NT2/D1 (cell line): ENCODE data around the gene ADARB2.

Source experiments
- SUZ12 ChIP-seq: IDR thresholded peaks from 2 replicates; pipeline ENCODE4 v1.6.1; 2011; ENCODE audit not compliant: insufficient read length, insufficient read depth; ENCODE audit errors: extremely low read depth
- YY1 ChIP-seq: IDR thresholded peaks from 2 replicates; pipeline ENCODE4 v1.6.1; 2011; ENCODE audit not compliant: insufficient read length, insufficient read depth
- ZNF274 ChIP-seq: IDR thresholded peaks from 2 replicates; pipeline ENCODE4 v1.6.1; 2011; ENCODE audit warnings: mild to moderate bottlenecking, low read depth, low read length

DNA sequence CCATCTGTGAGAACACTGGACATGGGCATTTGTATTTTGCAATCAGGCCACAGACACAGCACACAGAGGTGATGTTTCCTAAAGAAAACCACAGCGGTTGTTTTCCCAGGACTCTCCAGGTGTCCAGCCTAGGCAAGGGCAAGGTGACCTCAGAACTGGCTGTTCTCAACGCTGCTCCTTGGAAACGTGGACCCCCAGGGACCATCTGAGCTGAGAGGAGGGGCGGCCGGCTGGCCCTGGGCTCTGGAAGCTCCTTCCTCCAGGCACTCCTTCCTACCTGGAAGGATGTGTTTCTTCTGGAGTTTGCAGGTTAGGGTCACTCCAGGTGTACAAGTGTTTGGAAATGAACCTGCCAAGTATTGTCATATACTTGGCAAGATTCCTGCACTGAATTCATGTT, 103.1 kb downstream of the ADARB2 start:
- TF ChIP-seq ZNF274: no peak
- TF ChIP-seq YY1: no peak
- no peak for TF ChIP-seq SUZ12
